Measurements from ENCODE around the gene AMDHD1. TPM values are rescaled to one million over a fixed set of nuclear protein-coding genes. Genes with fewer than 3 reads are reported as not detected.

Gene AMDHD1
- polyA plus RNA-seq, 1 donor (not counting 4 experiments of a cell fraction or from before 2014, with no cell fraction given) = 0.68 TPM

- Histone ChIP-seq H3K9me1 (ENCODE audit: control insufficient read depth, extremely low read depth, insufficient read depth, low read length) (no peaks in the 10 kb centered on the region), H3K4me3 (ENCODE audit: control insufficient read depth in 2 of 3, extremely low read depth in 1 of 3, insufficient read depth in 2 of 3, low read depth in 1 of 3, low read length in 3 of 3) (no peak overlapping the region), H3K4me2 (ENCODE audit: control insufficient read depth, extremely low read depth, insufficient read depth, low read depth, low read length) (no peak overlapping the region), H3K36me3 (ENCODE audit: control insufficient read depth in 2 of 2, extremely low read depth in 1 of 2, insufficient read depth in 2 of 2, low read length in 2 of 2) (no peaks in the 10 kb centered on the region), H3K27ac (ENCODE audit: control insufficient read depth, insufficient read depth, low read length) (no peak overlapping the region), H3K9me3 (ENCODE audit: control insufficient read depth, low read depth, low read length) (no peaks in the 10 kb centered on the region), H3K79me2 (ENCODE audit: control insufficient read depth, insufficient read depth, low read length) (no peaks in the 10 kb centered on the region), H2AFZ (ENCODE audit: control insufficient read depth, low read length) (no peak overlapping the region), H3K27me3 (ENCODE audit: control insufficient read depth, extremely low read depth, insufficient read depth, low read length) (peaks cover 5% of the 10 kb centered on the region), H4K20me1 (ENCODE audit: control insufficient read depth, extremely low read depth, insufficient read depth, low read length) (no peaks in the 10 kb centered on the region), H3K4me1 (ENCODE audit: control insufficient read depth, extremely low read depth, insufficient read depth, low read length) (no peaks in the 10 kb centered on the region), H3K9ac (ENCODE audit: control insufficient read depth, extremely low read depth, insufficient read depth, low read length) (no peak overlapping the region)
- no peak for FAIRE-seq
- no peak for DNase-seq (ENCODE audit: low read depth, low spot score)
- TF ChIP-seq CTCF (optimal IDR thresholded peaks at IDR 0.05 in 1 of 3, IDR thresholded peaks at IDR 0.05 in 1 of 3, conservative IDR thresholded peaks at IDR 0.05 in 1 of 3; ENCODE audit: extremely low read depth in 1 of 3, insufficient read depth in 2 of 3, low read length in 3 of 3) (no peak), EZH2 (IDR thresholded peaks at IDR 0.05; ENCODE audit: low read length) (no peak)
- dilution Hi-C loops (cut with MboI; ENCODE audit: extremely low pct_ligation_motif_present, low sequenced_read_pairs) = no loop called here
Measured at GRCh38 chr12:95898081-95898480, 45.0 kb upstream of the AMDHD1 start.

GRCh38 chr12:95908573-95908972, 34.6 kb upstream of the AMDHD1 start:
- Histone ChIP-seq H3K9ac (ENCODE audit: control insufficient read depth, extremely low read depth, insufficient read depth, low read length) (no peak overlapping the region), H3K36me3 (ENCODE audit: control insufficient read depth in 2 of 2, extremely low read depth in 1 of 2, insufficient read depth in 2 of 2, low read length in 2 of 2) (no peaks in the 10 kb centered on the region), H3K27me3 (ENCODE audit: control insufficient read depth, extremely low read depth, insufficient read depth, low read length) (peaks cover 3% of the 10 kb centered on the region), H3K9me1 (ENCODE audit: control insufficient read depth, extremely low read depth, insufficient read depth, low read length) (no peaks in the 10 kb centered on the region), H2AFZ (ENCODE audit: control insufficient read depth, low read length) (no peak overlapping the region), H3K4me1 (ENCODE audit: control insufficient read depth, extremely low read depth, insufficient read depth, low read length) (no peaks in the 10 kb centered on the region), H3K4me3 (ENCODE audit: control insufficient read depth in 2 of 3, extremely low read depth in 1 of 3, insufficient read depth in 2 of 3, low read depth in 1 of 3, low read length in 3 of 3) (no peak overlapping the region), H3K9me3 (ENCODE audit: control insufficient read depth, low read depth, low read length) (no peaks in the 10 kb centered on the region), H3K79me2 (ENCODE audit: control insufficient read depth, insufficient read depth, low read length) (no peaks in the 10 kb centered on the region), H3K27ac (ENCODE audit: control insufficient read depth, insufficient read depth, low read length) (no peak overlapping the region), H3K4me2 (ENCODE audit: control insufficient read depth, extremely low read depth, insufficient read depth, low read depth, low read length) (no peak overlapping the region), H4K20me1 (ENCODE audit: control insufficient read depth, extremely low read depth, insufficient read depth, low read length) (no peaks in the 10 kb centered on the region)
- TF ChIP-seq CTCF (optimal IDR thresholded peaks at IDR 0.05 in 1 of 3, IDR thresholded peaks at IDR 0.05 in 1 of 3, conservative IDR thresholded peaks at IDR 0.05 in 1 of 3; ENCODE audit: extremely low read depth in 1 of 3, insufficient read depth in 2 of 3, low read length in 3 of 3) = no peak
- no peak for TF ChIP-seq EZH2 (IDR thresholded peaks at IDR 0.05; ENCODE audit: low read length)
- dilution Hi-C loops (cut with MboI; ENCODE audit: extremely low pct_ligation_motif_present, low sequenced_read_pairs) = no loop called here
- no peak for FAIRE-seq
- DNase-seq (ENCODE audit: low read depth, low spot score) = no peak

All from keratinocyte (primary cell).